HG02588 (cell line): ENCODE results near the gene SLIRP.
"Not testable (repeated sequence)": the region's sequence is repeated elsewhere in the genome, so short reads cannot be mapped to it uniquely, and the experiment has no call there.

ENCODE experiments used
- ATAC-seq: cut with Tn5 transposase; IDR thresholded peaks from one replicate; pipeline ENCODE4 v1.9.1; 2021; ENCODE audit warnings: mild to moderate bottlenecking, moderate library complexity; ENCODE audit not compliant: unreplicated experiment

The SLIRP gene

DNA sequence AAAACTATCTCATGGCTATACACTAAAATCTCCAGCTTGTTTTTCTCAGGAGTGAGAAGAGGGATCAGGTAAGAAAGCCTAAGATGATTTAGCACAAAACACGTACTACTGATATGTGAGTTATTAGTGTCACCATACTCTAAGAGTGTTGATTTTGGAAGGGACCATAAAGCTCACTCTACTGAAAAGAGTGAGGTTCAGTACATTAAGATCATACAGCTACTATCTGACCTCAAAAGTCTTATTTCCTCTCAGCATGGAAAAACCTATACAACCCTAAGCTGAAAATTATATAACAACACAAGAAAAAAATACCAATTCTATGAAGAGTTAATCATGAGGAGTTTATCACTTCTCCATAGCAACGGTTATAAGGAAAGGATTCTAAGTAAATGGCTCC is 33.5 kb downstream of the SLIRP start:
- no peak for ATAC-seq

DNA sequence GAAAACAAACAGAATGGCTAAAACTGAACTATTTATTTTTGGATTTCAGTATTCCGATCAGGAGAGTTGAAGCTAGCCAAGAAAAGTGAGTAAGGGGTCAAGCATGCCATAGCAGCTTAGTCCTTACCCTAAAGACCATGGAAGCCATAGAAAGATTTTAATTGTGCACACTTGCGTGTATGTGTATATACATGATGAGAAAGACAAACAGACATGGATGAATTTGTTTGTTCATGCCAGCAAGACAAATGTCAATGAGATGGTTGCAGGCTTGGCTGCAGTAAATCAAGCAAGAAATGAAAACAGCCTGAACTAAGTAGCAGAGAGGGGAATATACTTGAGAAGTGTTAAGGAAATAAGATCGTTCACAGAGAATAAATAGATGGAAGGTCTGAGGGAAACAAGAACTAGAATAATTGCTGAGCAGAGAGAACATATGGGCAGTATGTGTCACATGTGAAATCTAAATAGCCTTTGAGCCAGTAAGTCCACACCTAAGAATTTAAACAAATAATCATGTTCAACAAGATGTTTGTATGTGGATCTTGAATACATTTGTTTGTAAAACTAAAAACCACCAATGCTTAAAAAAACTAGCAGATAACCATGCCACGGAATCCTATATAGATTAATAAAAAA is 38.3 kb downstream of the SLIRP start:
- ATAC-seq: no peak

DNA sequence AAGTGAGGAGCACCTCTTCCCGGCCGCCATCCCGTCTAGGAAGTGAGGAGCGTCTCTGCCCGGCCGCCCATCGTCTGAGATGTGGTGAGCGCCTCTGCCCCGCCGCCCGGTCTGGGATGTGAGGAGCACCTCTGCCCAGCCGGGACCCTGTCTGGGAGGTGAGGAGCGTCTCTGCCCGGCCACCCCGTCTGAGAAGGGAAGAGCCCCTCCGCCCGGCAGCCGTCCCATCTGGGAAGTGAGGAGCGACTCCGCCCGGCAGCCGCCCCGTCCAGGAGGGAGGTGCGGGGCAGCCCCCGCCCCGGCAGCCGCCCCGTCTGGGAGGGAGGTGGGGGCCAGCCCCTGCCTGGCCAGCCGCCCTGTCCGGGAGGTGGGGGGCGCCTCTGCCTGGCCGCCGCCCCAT is 39.5 kb downstream of the SLIRP start:
- not testable (repeated sequence) for ATAC-seq

DNA sequence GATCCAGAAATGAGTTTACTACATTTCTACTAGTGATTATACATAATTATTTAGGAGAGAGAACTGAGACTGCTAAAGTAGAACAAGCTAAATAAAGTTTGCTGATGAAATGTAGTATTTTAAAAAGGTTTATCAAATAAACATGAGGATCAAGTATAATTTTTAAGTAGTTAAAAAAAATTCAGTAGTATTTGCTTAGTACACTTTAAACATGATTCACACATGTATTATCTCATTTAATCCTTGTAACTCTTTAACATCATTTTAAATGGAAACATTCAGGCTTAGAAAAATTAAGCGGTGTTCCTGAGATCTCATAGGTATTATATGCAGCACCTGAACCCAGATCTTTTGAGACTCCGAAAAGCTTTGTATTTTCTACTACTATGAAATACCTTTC is 44.4 kb downstream of the SLIRP start:
- no peak for ATAC-seq

DNA sequence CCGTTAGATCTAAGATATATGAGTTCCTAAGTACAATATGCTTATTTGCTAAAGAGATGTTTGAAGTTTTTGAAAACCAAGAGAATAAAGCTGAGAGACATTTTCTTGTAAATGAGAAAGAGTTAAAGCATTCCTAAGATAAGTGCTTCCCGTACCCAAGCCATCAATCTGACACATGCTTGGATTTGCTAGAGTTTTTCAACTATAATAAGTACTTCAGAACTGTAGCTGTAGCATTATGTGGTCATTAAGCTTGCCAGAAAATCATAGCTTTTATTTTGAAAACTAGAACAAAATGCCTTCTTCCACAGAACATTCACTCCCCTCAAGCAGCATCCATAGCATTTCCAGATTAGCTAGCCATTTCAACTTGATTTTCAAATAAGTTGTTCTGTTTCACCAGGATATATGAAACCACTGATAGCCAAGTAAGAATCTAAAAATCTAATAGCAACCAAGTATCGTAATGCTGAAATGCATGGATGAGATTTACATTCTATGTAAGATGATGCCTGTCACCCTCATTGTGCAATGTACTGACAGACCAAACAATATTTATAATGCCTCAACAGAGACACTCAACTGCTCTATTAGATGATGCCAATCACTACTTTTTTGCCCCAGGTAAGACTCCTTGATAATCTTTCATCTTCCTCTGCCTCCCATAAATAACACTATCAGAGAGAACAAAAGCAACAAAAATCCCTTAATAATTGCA is 45.1 kb downstream of the SLIRP start:
- ATAC-seq: no peak

DNA sequence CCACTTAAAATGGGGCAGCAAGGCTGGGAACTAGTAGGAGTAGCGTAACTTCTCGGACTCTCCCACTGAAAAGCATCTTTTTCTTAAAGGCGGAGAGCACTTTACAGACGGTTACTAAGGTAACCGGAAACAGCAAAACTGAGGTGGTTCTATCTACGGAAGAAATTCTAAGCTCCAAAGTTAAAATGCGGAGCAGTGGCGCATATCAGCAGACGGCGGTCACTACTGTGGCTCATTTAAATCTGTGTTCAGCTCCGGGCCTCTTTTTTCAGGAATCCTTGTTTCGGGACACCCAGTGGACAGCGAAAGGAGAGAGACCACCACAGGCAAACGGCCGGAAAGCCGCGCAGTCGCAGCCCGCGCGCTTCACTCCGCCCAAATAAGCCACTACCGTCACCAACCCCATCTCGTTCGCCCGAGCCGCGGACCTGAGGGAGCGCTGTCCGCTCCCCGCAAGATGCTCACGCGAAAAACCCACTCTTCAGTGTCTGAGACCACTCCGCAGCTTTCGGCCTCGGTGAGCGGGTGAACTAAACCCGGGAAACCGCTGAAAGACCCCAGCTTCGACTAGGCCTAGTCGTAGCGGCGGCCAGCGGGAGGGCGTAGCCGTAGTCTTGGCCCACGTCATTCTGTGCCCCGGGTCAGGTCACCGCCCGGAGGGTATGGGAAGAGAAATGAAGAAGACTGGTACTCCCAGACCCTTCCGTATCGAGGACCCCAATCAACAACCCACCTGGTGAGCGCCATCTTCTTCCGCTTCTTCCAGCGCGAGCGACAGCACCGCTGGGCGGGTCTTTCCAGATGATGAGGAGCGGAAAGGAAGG is 52.7 kb downstream of the SLIRP start, which contains the start of gene SNW1:
Gene SNW1 (minus strand): TSS at position 776 of the 824 bp plus-strand sequence. CDS start 29 bp downstream, at position 747.
- ATAC-seq: peak; percentile 93

DNA sequence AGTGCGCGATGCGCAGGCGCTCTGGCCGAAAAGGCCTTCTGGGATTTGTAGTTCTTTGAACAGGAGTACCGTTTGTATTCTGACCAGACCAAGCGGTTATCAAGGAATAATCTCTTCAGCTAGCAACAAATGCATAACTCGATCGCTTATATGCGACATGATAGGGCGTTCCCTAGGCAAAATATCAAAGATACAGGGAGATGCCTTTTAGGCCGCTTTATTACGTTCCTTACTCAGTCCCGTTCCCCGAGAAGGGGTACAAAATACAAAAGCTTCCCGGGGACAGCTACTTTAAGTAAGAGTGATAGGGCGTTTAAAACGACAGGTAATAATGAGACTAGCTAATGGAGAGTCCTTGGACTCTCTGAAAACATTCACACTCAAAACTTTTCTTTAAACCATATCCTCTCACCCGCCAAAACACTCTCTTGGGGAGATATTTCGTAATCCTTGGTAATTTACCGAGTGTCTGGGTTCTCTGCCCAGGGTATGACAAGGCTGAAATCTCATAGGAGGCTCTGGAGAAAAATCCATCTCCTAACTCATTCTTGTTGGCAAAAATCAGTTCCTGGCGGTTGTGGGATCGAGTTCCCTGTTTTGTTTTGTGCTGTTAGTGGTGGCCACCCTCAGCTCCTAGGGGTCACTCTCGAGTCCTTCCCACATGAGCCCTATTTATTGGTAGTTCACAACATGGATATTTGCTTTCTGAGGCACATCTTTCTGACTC is 53.5 kb downstream of the SLIRP start:
- ATAC-seq: peak; percentile 20

DNA sequence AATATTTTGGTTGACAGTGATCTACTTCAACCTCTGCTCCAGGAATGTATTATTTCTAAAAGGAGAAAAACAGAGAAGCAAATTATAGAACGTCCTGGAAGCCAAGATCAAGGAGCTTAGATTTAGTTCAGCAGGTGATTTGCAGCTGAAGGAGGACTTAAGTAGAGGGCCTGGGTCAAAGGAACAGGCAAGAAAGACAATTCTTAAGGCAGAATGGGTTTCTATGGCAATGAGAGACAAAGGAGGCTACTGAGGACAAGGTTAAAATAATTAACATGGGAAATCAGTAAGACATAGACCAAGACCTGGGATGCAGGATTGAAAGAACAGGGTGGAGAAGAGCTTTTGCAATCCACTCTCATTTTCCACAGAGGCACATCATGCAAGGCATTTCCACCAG is 55.4 kb downstream of the SLIRP start:
- ATAC-seq: no peak

DNA sequence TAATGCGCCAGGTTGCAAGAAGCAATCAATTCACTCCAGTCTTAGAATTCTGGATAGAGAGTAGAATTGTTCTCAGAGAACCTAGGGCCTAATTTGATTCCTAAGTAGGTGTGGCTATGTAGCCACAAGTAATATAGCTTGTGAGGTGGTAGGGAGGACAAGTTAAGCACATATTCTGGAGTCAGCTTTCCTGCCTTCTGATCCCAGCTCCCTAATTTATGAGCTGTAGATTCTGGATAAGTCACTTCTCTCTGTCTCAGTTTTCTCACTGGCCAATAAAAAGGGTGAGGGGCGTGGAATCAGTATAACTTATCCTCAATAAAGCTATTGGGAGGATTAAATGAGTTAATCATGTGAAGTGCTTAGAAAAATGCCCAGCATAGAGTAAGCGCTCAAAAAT is 56.1 kb downstream of the SLIRP start:
- no peak for ATAC-seq
